NB4 (cell line): ENCODE measurements around the gene GPRC5B.

Experiments used
- POLR2A ChIP-seq: IDR thresholded peaks from 2 replicates; pipeline ENCODE4 v1.6.1; 2011; ENCODE audit warnings: mild to moderate bottlenecking; ENCODE audit not compliant: insufficient read length; ENCODE audit errors: extremely low read depth
- TF ChIP-seq, protein P1 (sequence below): IDR thresholded peaks from one replicate; pipeline ENCODE4 v1.5.1; 2012; ENCODE audit warnings: low read depth, low read length
- TF ChIP-seq, protein P2 (sequence below): IDR thresholded peaks from 2 replicates; pipeline ENCODE4 v1.6.1; 2011; ENCODE audit warnings: low read depth, low read length

- TF ChIP-seq, protein P1, sequence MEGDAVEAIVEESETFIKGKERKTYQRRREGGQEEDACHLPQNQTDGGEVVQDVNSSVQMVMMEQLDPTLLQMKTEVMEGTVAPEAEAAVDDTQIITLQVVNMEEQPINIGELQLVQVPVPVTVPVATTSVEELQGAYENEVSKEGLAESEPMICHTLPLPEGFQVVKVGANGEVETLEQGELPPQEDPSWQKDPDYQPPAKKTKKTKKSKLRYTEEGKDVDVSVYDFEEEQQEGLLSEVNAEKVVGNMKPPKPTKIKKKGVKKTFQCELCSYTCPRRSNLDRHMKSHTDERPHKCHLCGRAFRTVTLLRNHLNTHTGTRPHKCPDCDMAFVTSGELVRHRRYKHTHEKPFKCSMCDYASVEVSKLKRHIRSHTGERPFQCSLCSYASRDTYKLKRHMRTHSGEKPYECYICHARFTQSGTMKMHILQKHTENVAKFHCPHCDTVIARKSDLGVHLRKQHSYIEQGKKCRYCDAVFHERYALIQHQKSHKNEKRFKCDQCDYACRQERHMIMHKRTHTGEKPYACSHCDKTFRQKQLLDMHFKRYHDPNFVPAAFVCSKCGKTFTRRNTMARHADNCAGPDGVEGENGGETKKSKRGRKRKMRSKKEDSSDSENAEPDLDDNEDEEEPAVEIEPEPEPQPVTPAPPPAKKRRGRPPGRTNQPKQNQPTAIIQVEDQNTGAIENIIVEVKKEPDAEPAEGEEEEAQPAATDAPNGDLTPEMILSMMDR: no peak
- TF ChIP-seq, protein P2, sequence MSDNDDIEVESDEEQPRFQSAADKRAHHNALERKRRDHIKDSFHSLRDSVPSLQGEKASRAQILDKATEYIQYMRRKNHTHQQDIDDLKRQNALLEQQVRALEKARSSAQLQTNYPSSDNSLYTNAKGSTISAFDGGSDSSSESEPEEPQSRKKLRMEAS: no peak
- TF ChIP-seq POLR2A: no peak
Measured at GRCh38 chr16:19908921-19909320, 24.3 kb upstream of the GPRC5B start.
